BLaER1 treated with 17β-estradiol and CSF1 and Interleukin-3, amounts not matched to agents 10 nM and 100 nM (cell line): ENCODE measurements around the gene SLC24A3.
A peak's percentile ranks its signal among the peaks of the same experiment; 100 is the strongest.

Source experiments
- H3K27ac ChIP-seq, 11 experiments: shearing (Covaris generic); formaldehyde crosslinking; 2 replicates each; pipeline ENCODE4 v1.8.1; 2022
- H3K27me3 ChIP-seq, 11 experiments: shearing (Covaris generic); formaldehyde crosslinking; 2 replicates each; pipeline ENCODE4 v1.8.1; 2022
- H3K36me3 ChIP-seq, 11 experiments: shearing (Covaris generic); formaldehyde crosslinking; 2 replicates each; pipeline ENCODE4 v1.8.1; 2022
- H3K4me1 ChIP-seq, 10 experiments: shearing (Covaris generic); formaldehyde crosslinking; 2 replicates each; pipeline ENCODE4 v1.8.1; 2022
- H3K4me2 ChIP-seq, 11 experiments: shearing (Covaris generic); formaldehyde crosslinking; 2 replicates each; pipeline ENCODE4 v1.8.1; 2022
- H3K4me3 ChIP-seq, 10 experiments: shearing (Covaris generic); formaldehyde crosslinking; 2 replicates each; pipeline ENCODE4 v1.8.1; 2022
- H3K9ac ChIP-seq, 11 experiments: shearing (Covaris generic); formaldehyde crosslinking; 2 replicates each; pipeline ENCODE4 v1.8.1; 2022
- H3K9me3 ChIP-seq, 11 experiments: shearing (Covaris generic); formaldehyde crosslinking; replicated peaks in 1 of 11; 2 replicates each; pipeline ENCODE4 v1.8.1; 2022
- H4K20me1 ChIP-seq, 11 experiments: shearing (Covaris generic); formaldehyde crosslinking; 2 replicates each; pipeline ENCODE4 v1.8.1; 2022
- Cebpa-rat ChIP-seq, 11 experiments: shearing (Covaris generic); IDR thresholded peaks; 2 replicates each; pipeline ENCODE4 v1.8.1; 2022

SLC24A3 gene

GRCh38 chr20:19433371-19434350, 221.2 kb downstream of the SLC24A3 start:
- no peak for TF ChIP-seq Cebpa-rat (IDR thresholded peaks at IDR 0.05)
- Histone ChIP-seq H3K4me2 (peak overlapping the region; percentile 53 to 81 (median 71)), H3K9me3 (peaks cover 0 to 8% (median 0%) of the 10 kb centered on the region in 11 experiments; a peak in 1 of 22 replicates), H3K27ac (no peak overlapping the region), H4K20me1 (no peaks in the 10 kb centered on the region), H3K27me3 (peaks cover 0 to 10% (median 0%) of the 10 kb centered on the region in 11 experiments; a peak in 5 of 22 replicates), H3K36me3 (no peaks in the 10 kb centered on the region), H3K9ac (no peak overlapping the region; a peak in 1 of 22 replicates), H3K4me3 (no peak overlapping the region), H3K4me1 (peaks cover 17 to 39% (median 28%) of the 10 kb centered on the region in 10 experiments)

GRCh38 chr20:19435316-19435715, 222.9 kb downstream of the SLC24A3 start:
- H3K9ac ChIP-seq = no peak overlapping the region
- H3K27me3 ChIP-seq = peaks cover 0 to 10% (median 0%) of the 10 kb centered on the region in 11 experiments; a peak in 5 of 22 replicates
- H3K27ac ChIP-seq = no peak overlapping the region
- TF ChIP-seq Cebpa-rat (IDR thresholded peaks at IDR 0.05) = no peak
- no peak overlapping the region for H3K4me3 ChIP-seq
- no peaks in the 10 kb centered on the region for H3K36me3 ChIP-seq
- H3K4me1 ChIP-seq = peaks cover 12 to 27% (median 19%) of the 10 kb centered on the region in 10 experiments
- H3K4me2 ChIP-seq = no peak overlapping the region
- H4K20me1 ChIP-seq = no peaks in the 10 kb centered on the region
- H3K9me3 ChIP-seq = peaks cover 0 to 8% (median 0%) of the 10 kb centered on the region in 11 experiments; a peak in 1 of 22 replicates

GRCh38 chr20:19435821-19436220, 223.4 kb downstream of the SLC24A3 start:
- H3K27me3 ChIP-seq = peaks cover 0 to 10% (median 0%) of the 10 kb centered on the region in 11 experiments; a peak in 5 of 22 replicates
- H4K20me1 ChIP-seq = no peaks in the 10 kb centered on the region
- no peak for TF ChIP-seq Cebpa-rat (IDR thresholded peaks at IDR 0.05)
- H3K4me2 ChIP-seq = no peak overlapping the region
- no peak overlapping the region for H3K27ac ChIP-seq
- no peak overlapping the region for H3K9ac ChIP-seq
- H3K4me3 ChIP-seq = no peak overlapping the region
- no peaks in the 10 kb centered on the region for H3K36me3 ChIP-seq
- H3K9me3 ChIP-seq = peaks cover 0 to 8% (median 0%) of the 10 kb centered on the region in 11 experiments; a peak in 1 of 22 replicates
- H3K4me1 ChIP-seq = peaks cover 12 to 27% (median 17%) of the 10 kb centered on the region in 10 experiments

DNA sequence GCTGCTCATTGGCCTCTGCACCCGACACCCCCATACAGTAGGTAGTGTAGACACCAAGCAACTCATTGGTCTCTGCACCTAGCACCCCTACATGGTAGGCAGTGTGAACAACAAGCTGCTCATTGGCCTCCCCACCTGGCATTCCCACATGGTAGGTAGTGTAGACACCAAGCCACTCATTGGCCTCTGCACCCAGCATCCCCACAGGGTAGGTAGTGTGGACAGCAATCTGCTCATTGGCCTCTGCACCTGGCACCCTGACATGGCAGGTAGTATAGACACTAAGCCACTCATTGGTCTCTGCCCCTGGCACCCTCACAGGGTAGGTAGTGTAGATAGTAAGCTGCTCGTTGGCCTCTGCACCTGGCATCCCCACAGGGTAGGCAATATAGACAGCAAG, 226.0 kb downstream of the SLC24A3 start:
- peaks cover 0 to 10% (median 0%) of the 10 kb centered on the region in 11 experiments; a peak in 4 of 22 replicates for H3K27me3 ChIP-seq

DNA sequence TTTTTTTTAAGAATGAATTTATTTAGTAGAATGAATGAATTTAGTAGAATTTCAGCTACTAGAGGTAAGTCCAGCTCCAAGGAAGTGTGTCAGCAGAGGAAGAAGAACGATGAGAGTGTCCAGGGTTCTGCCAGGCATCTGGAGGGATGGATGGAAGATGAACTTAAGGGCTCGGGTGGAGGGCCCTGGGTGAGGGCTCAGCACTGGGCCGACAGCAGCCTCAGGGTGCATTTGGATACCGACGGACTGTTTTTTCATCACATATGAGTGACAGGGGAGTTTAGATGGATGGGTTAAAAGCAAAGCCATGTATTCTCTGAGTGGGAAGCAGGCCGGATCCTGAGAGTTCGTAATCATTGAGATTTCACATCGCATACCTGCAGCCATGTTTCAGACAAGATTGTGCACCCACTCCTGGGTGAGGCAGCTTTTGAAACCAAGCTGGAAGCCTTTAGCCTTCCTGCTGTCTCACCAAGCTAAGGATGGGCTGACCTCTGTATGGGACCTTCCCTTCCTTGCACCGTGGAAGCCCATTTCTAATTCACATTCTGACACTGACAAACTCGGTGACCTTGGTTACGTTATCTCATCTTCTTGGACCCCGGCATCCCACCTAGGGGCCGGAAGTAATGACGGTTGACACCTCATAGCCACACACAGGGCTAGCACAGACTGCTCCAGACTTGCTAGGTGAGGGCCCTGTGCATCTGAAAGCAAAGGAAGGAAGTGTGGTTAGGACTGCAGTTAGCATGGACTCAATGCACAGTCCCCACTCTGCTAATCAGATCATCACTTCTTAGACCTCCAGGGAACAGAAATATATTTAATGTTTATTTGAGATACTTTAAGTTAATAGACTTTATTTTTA, 228.5 kb downstream of the SLC24A3 start:
- peaks cover 11 to 30% (median 24%) of the 10 kb centered on the region in 11 experiments; a peak in 21 of 22 replicates for H3K9me3 ChIP-seq
- H3K4me1 ChIP-seq = peaks cover 0 to 13% (median 6%) of the 10 kb centered on the region in 10 experiments; a peak in 11 of 20 replicates
- no peak overlapping the region for H3K4me3 ChIP-seq
- H3K27me3 ChIP-seq = peaks cover 0 to under 1% (median 0%) of the 10 kb centered on the region in 11 experiments; a peak in 1 of 22 replicates
- peak overlapping the region in 5 of 11 experiments; percentile 20 to 55 (median 47); a peak in 10 of 22 replicates for H3K4me2 ChIP-seq
- TF ChIP-seq Cebpa-rat (IDR thresholded peaks at IDR 0.05) = no peak
- no peaks in the 10 kb centered on the region for H3K36me3 ChIP-seq
- H4K20me1 ChIP-seq = no peaks in the 10 kb centered on the region
- no peak overlapping the region for H3K27ac ChIP-seq
- H3K9ac ChIP-seq = no peak overlapping the region

More for the DNA sequence above, 226.0 kb downstream of the SLC24A3 start:
- no peak for TF ChIP-seq Cebpa-rat (IDR thresholded peaks at IDR 0.05)
- Histone ChIP-seq H3K9ac (no peak overlapping the region), H3K27ac (no peak overlapping the region), H3K4me1 (peaks cover 12 to 25% (median 18%) of the 10 kb centered on the region in 10 experiments), H4K20me1 (no peaks in the 10 kb centered on the region), H3K36me3 (no peaks in the 10 kb centered on the region), H3K9me3 (peaks cover 7 to 22% (median 16%) of the 10 kb centered on the region in 11 experiments; a peak in 21 of 22 replicates), H3K4me3 (no peak overlapping the region), H3K4me2 (no peak overlapping the region)

DNA sequence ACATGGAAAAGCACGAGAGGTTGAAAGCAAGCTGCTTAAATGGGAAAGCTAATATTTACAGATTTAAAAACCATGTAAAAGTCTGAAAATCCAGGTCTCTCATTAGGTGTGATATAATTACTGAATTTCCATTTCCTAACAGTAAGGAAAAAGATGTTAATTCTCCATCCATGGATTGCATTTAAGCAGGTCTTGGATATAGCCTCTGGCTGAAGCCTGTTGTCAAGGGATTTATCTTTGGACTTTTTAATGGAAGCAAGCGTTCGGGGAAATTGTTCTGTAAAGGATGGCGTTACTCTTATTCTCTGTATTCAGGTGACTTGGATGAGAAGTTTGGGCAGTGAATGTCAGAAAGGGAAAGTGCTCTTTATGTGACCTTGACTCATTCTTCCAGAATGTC, 233.8 kb downstream of the SLC24A3 start:
- Histone ChIP-seq H3K4me1 (peaks cover 0 to 6% (median 3%) of the 10 kb centered on the region in 10 experiments; a peak in 11 of 20 replicates), H3K27me3 (no peaks in the 10 kb centered on the region), H3K27ac (no peak overlapping the region), H3K9ac (no peak overlapping the region), H3K36me3 (no peaks in the 10 kb centered on the region), H3K4me3 (no peak overlapping the region), H3K9me3 (peaks cover 11 to 30% (median 24%) of the 10 kb centered on the region in 11 experiments; a peak in 21 of 22 replicates), H3K4me2 (no peak overlapping the region), H4K20me1 (no peaks in the 10 kb centered on the region)
- TF ChIP-seq Cebpa-rat (IDR thresholded peaks at IDR 0.05) = no peak

GRCh38 chr20:19448632-19449031, 236.2 kb downstream of the SLC24A3 start:
- H3K4me3 ChIP-seq = no peak overlapping the region
- no peak overlapping the region for H3K4me2 ChIP-seq
- no peaks in the 10 kb centered on the region for H3K36me3 ChIP-seq
- no peak overlapping the region for H3K27ac ChIP-seq
- no peak for TF ChIP-seq Cebpa-rat (IDR thresholded peaks at IDR 0.05)
- no peak overlapping the region for H3K9ac ChIP-seq
- no peaks in the 10 kb centered on the region for H4K20me1 ChIP-seq
- H3K4me1 ChIP-seq = peaks cover 0 to 26% (median 22%) of the 10 kb centered on the region in 10 experiments; a peak in 16 of 20 replicates
- H3K9me3 ChIP-seq = peaks cover 2 to 11% (median 6%) of the 10 kb centered on the region in 11 experiments; a peak in 21 of 22 replicates
- no peaks in the 10 kb centered on the region for H3K27me3 ChIP-seq

- Histone ChIP-seq H4K20me1 (no peaks in the 10 kb centered on the region), H3K9me3 (peaks cover 0 to 7% (median 2%) of the 10 kb centered on the region in 11 experiments; a peak in 14 of 22 replicates), H3K4me1 (peaks cover 0 to 27% (median 22%) of the 10 kb centered on the region in 10 experiments; a peak in 16 of 20 replicates), H3K27me3 (no peaks in the 10 kb centered on the region), H3K27ac (no peak overlapping the region), H3K36me3 (no peaks in the 10 kb centered on the region), H3K4me2 (no peak overlapping the region), H3K4me3 (no peak overlapping the region), H3K9ac (no peak overlapping the region)
- TF ChIP-seq Cebpa-rat (IDR thresholded peaks at IDR 0.05) = no peak
These were observed 236.6 kb downstream of the SLC24A3 start for GRCh38 chr20:19449051-19449450.
